Suprapubic skin (tissue), 4 donors: ENCODE data around the gene RPS18.

ENCODE experiments used
- EP300 ChIP-seq: sonication (generic); formaldehyde crosslinking; IDR thresholded peaks from one replicate; pipeline ENCODE4 v1.6.1; 2017; ENCODE audit warnings: antibody characterized with exemption
- POLR2A ChIP-seq, 2 donors: fragments of 450-650 bp; IDR thresholded peaks; one replicate each; pipeline ENCODE4 v1.6.1; 2017; ENCODE audit warnings: antibody characterized with exemption in 2 of 2, mild to moderate bottlenecking in 2 of 2, moderate library complexity in 2 of 2
- POLR2AphosphoS5 ChIP-seq, 3 donors: sonication (generic); formaldehyde crosslinking; IDR thresholded peaks; one replicate each; pipeline ENCODE4 v1.6.1; 2017; ENCODE audit warnings: antibody characterized with exemption in 3 of 3
- TF ChIP-seq, protein P1 (sequence below), 2 donors: fragments of 200-600 bp in 1 of 2; fragments of 450-650 bp in 1 of 2; sonication (generic) in 1 of 2; IDR thresholded peaks; one replicate each; pipeline ENCODE4 v1.5.1; 2016 to 2019; ENCODE audit warnings: antibody characterized with exemption in 2 of 2, mild to moderate bottlenecking in 1 of 2, moderate library complexity in 1 of 2

- TF ChIP-seq, protein P1, sequence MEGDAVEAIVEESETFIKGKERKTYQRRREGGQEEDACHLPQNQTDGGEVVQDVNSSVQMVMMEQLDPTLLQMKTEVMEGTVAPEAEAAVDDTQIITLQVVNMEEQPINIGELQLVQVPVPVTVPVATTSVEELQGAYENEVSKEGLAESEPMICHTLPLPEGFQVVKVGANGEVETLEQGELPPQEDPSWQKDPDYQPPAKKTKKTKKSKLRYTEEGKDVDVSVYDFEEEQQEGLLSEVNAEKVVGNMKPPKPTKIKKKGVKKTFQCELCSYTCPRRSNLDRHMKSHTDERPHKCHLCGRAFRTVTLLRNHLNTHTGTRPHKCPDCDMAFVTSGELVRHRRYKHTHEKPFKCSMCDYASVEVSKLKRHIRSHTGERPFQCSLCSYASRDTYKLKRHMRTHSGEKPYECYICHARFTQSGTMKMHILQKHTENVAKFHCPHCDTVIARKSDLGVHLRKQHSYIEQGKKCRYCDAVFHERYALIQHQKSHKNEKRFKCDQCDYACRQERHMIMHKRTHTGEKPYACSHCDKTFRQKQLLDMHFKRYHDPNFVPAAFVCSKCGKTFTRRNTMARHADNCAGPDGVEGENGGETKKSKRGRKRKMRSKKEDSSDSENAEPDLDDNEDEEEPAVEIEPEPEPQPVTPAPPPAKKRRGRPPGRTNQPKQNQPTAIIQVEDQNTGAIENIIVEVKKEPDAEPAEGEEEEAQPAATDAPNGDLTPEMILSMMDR (IDR thresholded peaks at IDR 0.05) = no peak
- TF ChIP-seq POLR2A (IDR thresholded peaks at IDR 0.05) (no peak), POLR2AphosphoS5 (IDR thresholded peaks at IDR 0.05) (no peak), EP300 (no peak)
Observed at GRCh38 chr6:33317419-33317668, 45.5 kb downstream of the RPS18 start.
